GM12878 (cell line): Measurements from ENCODE around the gene SEM1. TPM values are rescaled to one million over a fixed set of nuclear protein-coding genes. Genes with fewer than 3 reads are reported as not detected.

Experiments
- ATAC-seq: fragments of 200-7000 bp; cut with Tn5 transposase; 3 replicates; pipeline ENCODE4 v1.9.1; 2020; ENCODE audit warnings: mild to moderate bottlenecking, moderate library complexity
- BruUV-seq: library from RNA; stranded (reverse); fragments of 400-500 nt; replicated peaks from 2 replicates; lab custom pipeline; 2021; lab: Mats Ljungman, UMichigan
- CTCF ChIA-PET: fragments of 300-600 bp; sonication (Branson Sonifier 250); formaldehyde crosslinking; extraction: SDS; loops from one replicate; lab custom pipeline; 2021; ENCODE audit warnings: inconsistent platforms; lab: Yijun Ruan, JAX
- POLR2A ChIA-PET: fragments of 350-600 bp; formaldehyde crosslinking; extraction: SDS; loops from one replicate; lab custom pipeline; 2021; ENCODE audit warnings: inconsistent platforms; lab: Charles Lee
- RAD21 ChIA-PET: fragments of 300-600 bp; sonication (Branson Sonifier 250); formaldehyde crosslinking; loops from one replicate; lab custom pipeline; 2023; ENCODE audit warnings: antibody characterized with exemption; ENCODE audit not compliant: unreplicated experiment; lab: Charles Lee
- SMC1A ChIA-PET: fragments of 300-600 bp; sonication (Branson Sonifier 250); formaldehyde crosslinking; loops from one replicate; lab custom pipeline; 2023; ENCODE audit not compliant: unreplicated experiment, uncharacterized antibody; lab: Charles Lee
- DNase-seq: peaks from one replicate; pipeline ENCODE4 v3.0.0-alpha.2; 2011; ENCODE audit warnings: low read depth, low spot score
- FAIRE-seq: peaks from 3 replicates; lab custom pipeline; 2011; peaks lifted over from hg19 to GRCh38; lab: Jason Lieb, UNC
- H2AFZ ChIP-seq: 2 replicates; pipeline ENCODE4 v1.6.0; 2011; ENCODE audit warnings: low read depth, low read length, control low read depth; ENCODE audit not compliant: control insufficient read depth
- H3K27ac ChIP-seq: 2 replicates; pipeline ENCODE4 v1.5.1; 2011; ENCODE audit warnings: control low read depth; ENCODE audit not compliant: control insufficient read depth, insufficient read depth
- H3K27me3 ChIP-seq, 2 experiments: replicated peaks in 1 of 2; 2 replicates each; pipeline versions ENCODE4 v1.6.0 to v1.6.1; 2011; ENCODE audit warnings: low read length in 1 of 2; ENCODE audit not compliant: control insufficient read depth in 2 of 2, insufficient read depth in 2 of 2
- H3K36me3 ChIP-seq, 2 experiments: 2 replicates each; pipeline ENCODE4 v1.5.1; 2011; ENCODE audit warnings: low read length in 1 of 2; ENCODE audit not compliant: control insufficient read depth in 2 of 2, insufficient read depth in 2 of 2
- H3K4me1 ChIP-seq: 2 replicates; pipeline ENCODE4 v1.6.1; 2011; ENCODE audit warnings: mild to moderate bottlenecking, low read length, moderate library complexity, mixed read lengths; ENCODE audit not compliant: control insufficient read depth, insufficient read depth
- H3K4me2 ChIP-seq: 2 replicates; pipeline ENCODE4 v1.6.0; 2011; ENCODE audit warnings: control low read depth; ENCODE audit not compliant: control insufficient read depth, insufficient read depth
- H3K4me3 ChIP-seq: fragments of 200-600 bp; sonication (generic); 2 replicates; pipeline ENCODE4 v1.5.1; 2016
- H3K79me2 ChIP-seq: 2 replicates; pipeline ENCODE4 v1.6.0; 2011; ENCODE audit warnings: low read length; ENCODE audit not compliant: control insufficient read depth, insufficient read depth
- H3K9ac ChIP-seq: 2 replicates; pipeline ENCODE4 v1.8.0; 2011; ENCODE audit warnings: low read length, control low read depth, mixed read lengths; ENCODE audit not compliant: control insufficient read depth, insufficient read depth
- H3K9me3 ChIP-seq: replicated peaks from 3 replicates; pipeline ENCODE4 v1.5.1; 2011; ENCODE audit warnings: mild to moderate bottlenecking, low read length; ENCODE audit not compliant: control insufficient read depth, insufficient read depth
- H4K20me1 ChIP-seq: 2 replicates; pipeline ENCODE4 v1.6.0; 2011; ENCODE audit not compliant: control insufficient read depth, insufficient read depth
- CHD4 ChIP-seq: fragments of 200-600 bp; sonication (generic); IDR thresholded peaks from 2 replicates; pipeline ENCODE4 v1.6.1; 2016; ENCODE audit warnings: mild to moderate bottlenecking
- HDAC2 ChIP-seq: fragments of 200-600 bp; sonication (generic); IDR thresholded peaks from 2 replicates; pipeline ENCODE4 v1.6.1; 2017
- NFYB ChIP-seq: IDR thresholded peaks from 2 replicates; pipeline ENCODE4 v1.6.1; 2011; ENCODE audit warnings: low read depth, mild to moderate bottlenecking, low read length, improper control_type of control experiment, moderate library complexity; ENCODE audit not compliant: insufficient read depth
- PAX8 ChIP-seq: fragments of 450-650 bp; IDR thresholded peaks from 2 replicates; pipeline ENCODE4 v1.6.1; 2017; ENCODE audit warnings: mild to moderate bottlenecking, moderate library complexity
- POLR2AphosphoS5 ChIP-seq: IDR thresholded peaks from 2 replicates; pipeline ENCODE4 v1.6.1; 2011; ENCODE audit warnings: mild to moderate bottlenecking, low read length, inconsistent platforms
- RELA ChIP-seq: fragments of 450-650 bp; IDR thresholded peaks from 2 replicates; pipeline ENCODE4 v1.8.0; 2014; ENCODE audit warnings: borderline replicate concordance; ENCODE audit not compliant: partially characterized antibody
- SMAD5 ChIP-seq: IDR thresholded peaks from 2 replicates; pipeline ENCODE4 v1.6.1; 2016; ENCODE audit warnings: antibody characterized with exemption, low read depth
- SMC3 ChIP-seq: IDR thresholded peaks from 2 replicates; pipeline ENCODE4 v1.6.1; 2011; ENCODE audit warnings: low read length, improper control_type of control experiment, borderline replicate concordance
- SREBF1 ChIP-seq: IDR thresholded peaks from 2 replicates; pipeline ENCODE4 v1.6.1; 2012; ENCODE audit warnings: mild to moderate bottlenecking, low read length
- SRF ChIP-seq, 2 experiments: IDR thresholded peaks; 2 replicates each; pipeline ENCODE4 v1.6.1; 2011; ENCODE audit warnings: low read depth in 2 of 2, low read length in 2 of 2, mild to moderate bottlenecking in 1 of 2, moderate library complexity in 1 of 2
- ZNF687 ChIP-seq: fragments of 450-650 bp; IDR thresholded peaks from 2 replicates; pipeline ENCODE4 v1.6.1; 2017; ENCODE audit warnings: mild to moderate bottlenecking, moderate library complexity
- WGBS: methylation state at CpG from one replicate; pipeline ENCODE4 v1.1.6; 2016; ENCODE audit warnings: low lambda C conversion rate; ENCODE audit not compliant: insufficient replicate concordance, insufficient coverage; ENCODE audit errors: missing lambda C conversion rate; 5-methylcytosine and 5-hydroxymethylcytosine counted together
- in situ Hi-C: fragments of 300-500 bp; cut with MboI; formaldehyde crosslinking; loops from 9 replicates; pipeline ENCODE4 v1.14.3; 2018; ENCODE audit warnings: mixed read lengths
- intact Hi-C: fragments of 100-400 bp; cut with micrococcal nuclease; formaldehyde crosslinking; loops from one replicate; pipeline ENCODE4 v1.14.2; 2022; ENCODE audit not compliant: unreplicated experiment
- polyA plus RNA-seq, 11 experiments: library from polyadenylated mRNA; depleted of rRNA in 4 of 11; unstranded in 6 of 11; stranded (reverse) in 5 of 11; fragments of >200 nt; fragmentation: Nextera tagmentation in 4 of 11; fragmentation: Illumina TruSeq in 1 of 11; extraction: Ambion mirVana in 4 of 11; extraction: Trizol in 1 of 11; gene quantifications; 1 replicate in 1 of 11; 2 replicates in 10 of 11; pipeline versions ENCODE4 v1.2.1 to v1.2.3, GENCODE V29; 2011 to 2016; ENCODE audit warnings: inconsistent platforms in 2 of 11, missing spikeins in 2 of 11, low read depth in 1 of 11
- total RNA-seq, 4 experiments: library from RNA; depleted of rRNA in 3 of 4; stranded (reverse); fragments of >200 nt in 3 of 4; fragmentation: Illumina TruSeq in 1 of 4; extraction: Trizol in 1 of 4; gene quantifications; 2 replicates each; pipeline versions ENCODE4 v1.2.1 to v1.2.3, GENCODE V29; 2013 to 2021
- TF ChIP-seq, protein P1 (sequence below): fragments of 150-350 bp; IDR thresholded peaks from 2 replicates; pipeline ENCODE4 v1.6.1; 2016; ENCODE audit warnings: low read depth, low read length
- TF ChIP-seq, protein P2 (sequence below): fragments of 450-650 bp; IDR thresholded peaks from 2 replicates; pipeline ENCODE4 v1.6.1; 2017; ENCODE audit warnings: mild to moderate bottlenecking, low read depth, inconsistent platforms; ENCODE audit not compliant: poor library complexity, severe bottlenecking

SEM1 gene
- total and polyA plus RNA-seq, 10 of the 15 experiments (the other 5 are each of a cell fraction or from before 2014, with no cell fraction given) = 44.6 to 606 (median 356) TPM

GRCh38 chr7:96647733-96648132, 61.9 kb downstream of the SEM1 start:
- no peak overlapping the region for H3K9ac ChIP-seq
- RAD21 ChIA-PET = no interaction called here
- ATAC-seq (no peak), DNase-seq (no peak), FAIRE-seq (no peak)
- CTCF ChIA-PET = no interaction called here
- no peaks in the 10 kb centered on the region for H3K79me2 ChIP-seq
- no peaks in the 10 kb centered on the region for H3K4me1 ChIP-seq
- no TSS peak for BruUV-seq
- intact Hi-C loops (no loop called here), in situ Hi-C loops (no loop called here)
- H3K27me3 ChIP-seq = no peaks in the 10 kb centered on the region
- H3K27ac ChIP-seq = no peak overlapping the region
- H3K4me3 ChIP-seq = no peak overlapping the region
- H3K36me3 ChIP-seq = no peaks in the 10 kb centered on the region
- no peak overlapping the region for H3K4me2 ChIP-seq
- SMC1A ChIA-PET = no interaction called here
- TF ChIP-seq SMAD5 (no peak), PAX8 (no peak), POLR2AphosphoS5 (no peak), HDAC2 (no peak), CHD4 (no peak), SMC3 (no peak), SRF (IDR thresholded peaks at IDR 0.05; ENCODE audit: low read depth in 2 of 2, low read length in 2 of 2) (no peak), SREBF1 (no peak), RELA (no peak), ZNF687 (no peak), NFYB (no peak)
- TF ChIP-seq, protein P1, sequence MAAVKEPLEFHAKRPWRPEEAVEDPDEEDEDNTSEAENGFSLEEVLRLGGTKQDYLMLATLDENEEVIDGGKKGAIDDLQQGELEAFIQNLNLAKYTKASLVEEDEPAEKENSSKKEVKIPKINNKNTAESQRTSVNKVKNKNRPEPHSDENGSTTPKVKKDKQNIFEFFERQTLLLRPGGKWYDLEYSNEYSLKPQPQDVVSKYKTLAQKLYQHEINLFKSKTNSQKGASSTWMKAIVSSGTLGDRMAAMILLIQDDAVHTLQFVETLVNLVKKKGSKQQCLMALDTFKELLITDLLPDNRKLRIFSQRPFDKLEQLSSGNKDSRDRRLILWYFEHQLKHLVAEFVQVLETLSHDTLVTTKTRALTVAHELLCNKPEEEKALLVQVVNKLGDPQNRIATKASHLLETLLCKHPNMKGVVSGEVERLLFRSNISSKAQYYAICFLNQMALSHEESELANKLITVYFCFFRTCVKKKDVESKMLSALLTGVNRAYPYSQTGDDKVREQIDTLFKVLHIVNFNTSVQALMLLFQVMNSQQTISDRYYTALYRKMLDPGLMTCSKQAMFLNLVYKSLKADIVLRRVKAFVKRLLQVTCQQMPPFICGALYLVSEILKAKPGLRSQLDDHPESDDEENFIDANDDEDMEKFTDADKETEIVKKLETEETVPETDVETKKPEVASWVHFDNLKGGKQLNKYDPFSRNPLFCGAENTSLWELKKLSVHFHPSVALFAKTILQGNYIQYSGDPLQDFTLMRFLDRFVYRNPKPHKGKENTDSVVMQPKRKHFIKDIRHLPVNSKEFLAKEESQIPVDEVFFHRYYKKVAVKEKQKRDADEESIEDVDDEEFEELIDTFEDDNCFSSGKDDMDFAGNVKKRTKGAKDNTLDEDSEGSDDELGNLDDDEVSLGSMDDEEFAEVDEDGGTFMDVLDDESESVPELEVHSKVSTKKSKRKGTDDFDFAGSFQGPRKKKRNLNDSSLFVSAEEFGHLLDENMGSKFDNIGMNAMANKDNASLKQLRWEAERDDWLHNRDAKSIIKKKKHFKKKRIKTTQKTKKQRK = no peak
- TF ChIP-seq, protein P2, sequence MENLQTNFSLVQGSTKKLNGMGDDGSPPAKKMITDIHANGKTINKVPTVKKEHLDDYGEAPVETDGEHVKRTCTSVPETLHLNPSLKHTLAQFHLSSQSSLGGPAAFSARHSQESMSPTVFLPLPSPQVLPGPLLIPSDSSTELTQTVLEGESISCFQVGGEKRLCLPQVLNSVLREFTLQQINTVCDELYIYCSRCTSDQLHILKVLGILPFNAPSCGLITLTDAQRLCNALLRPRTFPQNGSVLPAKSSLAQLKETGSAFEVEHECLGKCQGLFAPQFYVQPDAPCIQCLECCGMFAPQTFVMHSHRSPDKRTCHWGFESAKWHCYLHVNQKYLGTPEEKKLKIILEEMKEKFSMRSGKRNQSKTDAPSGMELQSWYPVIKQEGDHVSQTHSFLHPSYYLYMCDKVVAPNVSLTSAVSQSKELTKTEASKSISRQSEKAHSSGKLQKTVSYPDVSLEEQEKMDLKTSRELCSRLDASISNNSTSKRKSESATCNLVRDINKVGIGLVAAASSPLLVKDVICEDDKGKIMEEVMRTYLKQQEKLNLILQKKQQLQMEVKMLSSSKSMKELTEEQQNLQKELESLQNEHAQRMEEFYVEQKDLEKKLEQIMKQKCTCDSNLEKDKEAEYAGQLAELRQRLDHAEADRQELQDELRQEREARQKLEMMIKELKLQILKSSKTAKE = no peak
- TF ChIP-seq, all 136 proteins: peak for 0
- Histone ChIP-seq H2AFZ (no peak overlapping the region), H3K9me3 (no peaks in the 10 kb centered on the region), H4K20me1 (no peaks in the 10 kb centered on the region)
- POLR2A ChIA-PET = no interaction called here
- 13% methylated on average over 3 of the region's 3 CpGs for WGBS
